ENCODE results near the gene CGB2. TPM values are rescaled to one million over a fixed set of nuclear protein-coding genes. Genes with fewer than 3 reads are reported as not detected.
"Not testable (repeated sequence)": the region's sequence is repeated elsewhere in the genome, so short reads cannot be mapped to it uniquely, and the experiment has no call there.

Gene CGB2
- total RNA-seq, 2 experiments from 2014 or later: not detected

GRCh38 chr19:49064029-49064629, 32.4 kb downstream of the CGB2 start:
- Mint-ChIP-seq H3K4me1 (no peaks in the 10 kb centered on the region), H3K9me3 (no peaks in the 10 kb centered on the region), H3K27ac (no peak overlapping the region), H3K4me3 (no peak overlapping the region), H3K27me3 (peaks cover 84% of the 10 kb centered on the region), H3K36me3 (no peaks in the 10 kb centered on the region)
- DNase-seq: no peak

DNA sequence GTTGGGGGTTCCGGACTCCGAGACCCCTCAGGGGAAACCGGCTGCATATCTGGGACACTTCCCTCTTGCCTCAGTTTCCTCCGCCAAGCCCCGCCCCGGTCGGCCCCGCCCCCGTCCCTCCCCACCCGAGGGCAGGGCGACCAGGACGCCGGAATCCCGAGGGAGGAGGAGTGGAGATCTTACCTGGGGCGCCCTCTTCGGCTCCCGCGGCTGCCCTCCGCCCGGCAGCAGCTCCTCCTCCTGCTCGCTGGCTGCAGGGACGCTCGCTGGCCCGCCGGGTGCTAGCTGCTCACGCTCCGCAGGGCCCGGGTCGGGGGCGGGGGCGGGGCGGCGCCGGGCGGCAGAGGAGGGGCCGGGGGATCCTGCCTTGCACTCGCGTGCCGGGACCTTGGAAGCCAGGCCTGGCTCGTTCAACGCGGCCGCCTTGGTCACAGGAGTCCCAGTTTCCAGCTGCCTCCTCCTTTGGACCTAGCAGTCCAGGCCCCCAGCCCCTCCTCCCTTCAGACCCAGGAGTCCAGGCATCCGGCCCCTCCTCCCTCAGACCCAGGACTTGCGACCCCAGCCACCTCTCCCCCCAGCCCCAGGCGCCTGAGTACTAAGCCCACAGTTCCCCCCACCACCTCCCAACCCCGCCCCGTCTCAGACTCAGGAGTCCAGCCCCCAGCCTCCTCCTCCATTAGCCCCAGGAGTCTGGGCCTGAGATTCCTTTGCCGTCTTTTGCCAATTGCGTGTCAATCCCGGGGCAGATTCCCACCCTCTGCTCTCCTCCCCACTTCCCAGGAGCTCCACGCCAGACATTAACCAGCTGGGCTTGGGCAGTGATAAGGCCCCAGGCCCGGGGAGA, 33.3 kb downstream of the CGB2 start, which contains the start of gene NTF4:
TSS of gene NTF4 (minus strand) at position 51 of the 844 bp plus-strand sequence. CDS start 2,821 bp downstream, outside the sequence.
- H3K9me3 Mint-ChIP-seq: no peaks in the 10 kb centered on the region
- peaks cover 82% of the 10 kb centered on the region for H3K27me3 Mint-ChIP-seq
- H3K36me3 Mint-ChIP-seq: no peaks in the 10 kb centered on the region
- no peak within 1 kb of the TSS for H3K27ac Mint-ChIP-seq
- H3K4me3 Mint-ChIP-seq: no peak within 1 kb of the TSS
- H3K4me1 Mint-ChIP-seq: no peaks in the 10 kb centered on the region
- DNase-seq: no peak

- peaks cover 81% of the 10 kb centered on the region for H3K27me3 Mint-ChIP-seq
- DNase-seq: no peak
- H3K36me3 Mint-ChIP-seq: no peaks in the 10 kb centered on the region
- no peaks in the 10 kb centered on the region for H3K4me1 Mint-ChIP-seq
- no peak overlapping the region for H3K4me3 Mint-ChIP-seq
- no peaks in the 10 kb centered on the region for H3K9me3 Mint-ChIP-seq
- no peak overlapping the region for H3K27ac Mint-ChIP-seq
Observed at GRCh38 chr19:49065905-49066512, 34.3 kb downstream of the CGB2 start.

DNA sequence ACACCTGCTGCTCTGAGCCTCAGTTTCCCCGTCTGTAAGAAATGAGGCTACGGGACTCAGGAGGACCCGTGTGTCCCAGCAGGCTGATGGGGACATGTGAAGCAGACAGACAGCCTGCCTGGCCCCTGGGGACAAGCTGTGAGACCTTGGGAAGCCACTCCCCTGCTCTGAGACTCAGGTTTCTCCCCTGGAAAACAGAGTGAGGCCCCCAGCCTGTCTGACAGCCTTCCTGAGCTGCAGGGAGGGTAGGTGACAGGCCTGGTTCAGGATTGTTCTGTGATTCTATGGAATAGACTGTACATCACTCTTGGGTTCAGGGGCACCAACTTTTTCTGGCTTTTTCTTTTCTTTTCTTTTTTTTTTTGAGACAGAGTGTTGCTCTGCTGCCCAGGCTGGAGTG, 35.9 kb downstream of the CGB2 start:
- Mint-ChIP-seq H3K9me3 (no peaks in the 10 kb centered on the region), H3K4me1 (no peaks in the 10 kb centered on the region), H3K4me3 (no peak overlapping the region), H3K27ac (no peak overlapping the region), H3K36me3 (no peaks in the 10 kb centered on the region), H3K27me3 (peaks cover 85% of the 10 kb centered on the region)
- no peak for DNase-seq

DNA sequence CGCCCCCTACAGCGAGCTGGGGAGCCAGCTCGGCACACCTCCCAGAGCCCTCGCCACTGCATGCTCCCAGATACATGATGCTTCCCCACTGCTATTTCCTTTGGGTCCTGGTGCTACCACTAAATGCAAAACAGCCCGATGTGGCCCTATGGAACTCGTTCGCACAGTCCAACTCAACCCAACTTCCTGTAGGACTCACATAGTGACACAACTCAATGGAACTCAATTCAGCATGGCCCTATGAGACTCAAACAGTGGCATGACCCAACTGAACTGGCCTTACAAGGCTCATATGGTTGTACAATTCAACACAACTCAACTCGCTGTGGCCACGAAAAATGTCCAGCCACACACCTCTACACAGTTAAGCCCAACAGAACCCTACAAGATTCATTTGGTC, 37.3 kb downstream of the CGB2 start:
- no peak for DNase-seq
- H3K4me3 Mint-ChIP-seq: no peak overlapping the region
- peaks cover 10% of the 10 kb centered on the region for H3K4me1 Mint-ChIP-seq
- peaks cover 89% of the 10 kb centered on the region for H3K27me3 Mint-ChIP-seq
- H3K36me3 Mint-ChIP-seq: peaks cover 2% of the 10 kb centered on the region
- H3K27ac Mint-ChIP-seq: no peak overlapping the region
- peaks cover 1% of the 10 kb centered on the region for H3K9me3 Mint-ChIP-seq

DNA sequence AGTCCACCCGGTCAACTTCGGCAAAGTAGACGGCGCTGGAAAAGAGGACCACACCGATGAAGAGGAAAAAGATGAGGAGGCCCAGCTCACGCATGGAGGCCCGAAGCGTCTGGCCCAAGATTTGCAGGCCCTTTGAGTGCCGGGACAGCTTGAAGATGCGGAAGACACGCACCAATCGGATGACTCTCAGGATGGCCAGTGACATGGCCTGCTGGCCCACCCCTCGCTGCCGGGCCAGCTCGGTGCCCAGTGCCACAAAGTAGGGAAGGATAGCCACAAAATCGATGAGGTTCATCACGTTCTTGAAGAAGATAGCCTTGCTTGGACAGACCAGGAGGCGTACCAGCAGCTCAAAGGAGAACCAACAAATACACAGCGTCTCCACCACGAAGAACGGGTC, 38.7 kb downstream of the CGB2 start:
- Mint-ChIP-seq H3K4me1 (peaks cover 10% of the 10 kb centered on the region), H3K27me3 (peaks cover 90% of the 10 kb centered on the region), H3K27ac (no peak overlapping the region), H3K36me3 (peaks cover 2% of the 10 kb centered on the region), H3K9me3 (peaks cover 1% of the 10 kb centered on the region), H3K4me3 (no peak overlapping the region)
- no peak for DNase-seq

GRCh38 chr19:49071860-49072547, 40.3 kb downstream of the CGB2 start:
- no peak for DNase-seq
- H3K9me3 Mint-ChIP-seq: peaks cover 1% of the 10 kb centered on the region
- peaks cover 86% of the 10 kb centered on the region for H3K27me3 Mint-ChIP-seq
- H3K36me3 Mint-ChIP-seq: peaks cover 2% of the 10 kb centered on the region
- H3K4me1 Mint-ChIP-seq: peaks cover 10% of the 10 kb centered on the region
- no peak overlapping the region for H3K27ac Mint-ChIP-seq
- no peak overlapping the region for H3K4me3 Mint-ChIP-seq

- peaks cover 10% of the 10 kb centered on the region for H3K4me1 Mint-ChIP-seq
- H3K27me3 Mint-ChIP-seq: peaks cover 70% of the 10 kb centered on the region
- H3K9me3 Mint-ChIP-seq: peaks cover 1% of the 10 kb centered on the region
- no peak overlapping the region for H3K27ac Mint-ChIP-seq
- H3K4me3 Mint-ChIP-seq: no peak overlapping the region
- peaks cover 2% of the 10 kb centered on the region for H3K36me3 Mint-ChIP-seq
- no peak for DNase-seq
Observed at GRCh38 chr19:49073514-49074378, 42.1 kb downstream of the CGB2 start.

DNA sequence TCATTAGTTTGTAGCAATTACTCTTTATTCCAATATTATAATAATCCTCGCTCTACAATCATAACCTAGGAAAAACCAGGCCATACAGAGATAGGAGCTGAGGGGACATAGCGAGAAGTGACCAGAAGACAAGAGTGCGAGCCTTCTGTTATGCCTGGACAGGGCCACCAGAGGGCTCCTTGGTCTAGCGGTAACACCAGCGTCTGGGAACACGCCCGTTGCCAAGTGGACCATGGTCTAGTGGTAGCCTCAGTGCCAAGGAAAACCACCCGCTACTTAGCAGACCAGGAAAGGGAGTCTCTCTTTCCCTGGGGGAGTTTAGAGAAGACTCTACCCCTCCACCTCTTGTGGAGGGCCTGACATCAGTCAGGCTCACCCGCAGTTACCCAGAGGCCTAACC, 43.2 kb downstream of the CGB2 start:
- H3K4me1 Mint-ChIP-seq, H3K36me3 Mint-ChIP-seq, H3K9me3 Mint-ChIP-seq, H3K27ac Mint-ChIP-seq, DNase-seq, H3K4me3 Mint-ChIP-seq: not testable (repeated sequence)
- H3K27me3 Mint-ChIP-seq: peaks cover 60% of the 10 kb centered on the region

GRCh38 chr19:49080392-49080791, 48.7 kb downstream of the CGB2 start:
- Mint-ChIP-seq H3K9me3 (no peaks in the 10 kb centered on the region), H3K27me3 (peaks cover 12% of the 10 kb centered on the region), H3K4me3 (no peak overlapping the region), H3K27ac (no peak overlapping the region), H3K4me1 (peaks cover 3% of the 10 kb centered on the region), H3K36me3 (no peaks in the 10 kb centered on the region)
- no peak for DNase-seq

DNA sequence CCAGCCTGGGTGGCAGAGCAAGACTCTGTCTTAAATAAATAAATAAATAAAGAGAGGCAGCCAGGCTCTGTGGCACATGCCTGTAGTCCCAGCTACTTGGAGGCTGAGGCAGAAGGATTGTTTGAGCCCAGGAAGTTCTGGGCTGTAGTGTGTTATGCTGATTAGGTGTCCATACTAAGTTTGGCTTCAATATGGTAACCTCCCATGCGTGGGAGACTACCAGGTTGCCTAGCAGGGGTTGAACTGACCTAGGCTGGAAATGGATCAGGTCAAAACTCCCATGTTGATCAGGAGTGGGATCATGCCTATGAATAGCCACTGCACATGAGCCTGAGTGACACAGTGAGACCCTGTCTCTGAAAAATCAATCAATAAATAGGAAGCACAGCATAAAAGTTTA, 49.6 kb downstream of the CGB2 start:
- DNase-seq: no peak
- Mint-ChIP-seq H3K27me3 (peaks cover 4% of the 10 kb centered on the region), H3K4me3 (no peak overlapping the region), H3K9me3 (no peaks in the 10 kb centered on the region), H3K36me3 (peaks cover 6% of the 10 kb centered on the region), H3K4me1 (peaks cover 5% of the 10 kb centered on the region), H3K27ac (no peak overlapping the region)

Data from activated naive CD8-positive, alpha-beta T cell treated with anti-CD3 and anti-CD28 coated beads for 36 hours (primary cell).